HG02870 (cell line): ENCODE measurements around the gene TNS1.

Source experiments
- ATAC-seq: cut with Tn5 transposase; IDR thresholded peaks from one replicate; pipeline ENCODE4 v1.9.1; 2021; ENCODE audit warnings: mild to moderate bottlenecking, moderate library complexity; ENCODE audit not compliant: unreplicated experiment

Gene TNS1

GRCh38 chr2:217856159-217856558, 146.6 kb downstream of the TNS1 start:
- ATAC-seq = no peak

DNA sequence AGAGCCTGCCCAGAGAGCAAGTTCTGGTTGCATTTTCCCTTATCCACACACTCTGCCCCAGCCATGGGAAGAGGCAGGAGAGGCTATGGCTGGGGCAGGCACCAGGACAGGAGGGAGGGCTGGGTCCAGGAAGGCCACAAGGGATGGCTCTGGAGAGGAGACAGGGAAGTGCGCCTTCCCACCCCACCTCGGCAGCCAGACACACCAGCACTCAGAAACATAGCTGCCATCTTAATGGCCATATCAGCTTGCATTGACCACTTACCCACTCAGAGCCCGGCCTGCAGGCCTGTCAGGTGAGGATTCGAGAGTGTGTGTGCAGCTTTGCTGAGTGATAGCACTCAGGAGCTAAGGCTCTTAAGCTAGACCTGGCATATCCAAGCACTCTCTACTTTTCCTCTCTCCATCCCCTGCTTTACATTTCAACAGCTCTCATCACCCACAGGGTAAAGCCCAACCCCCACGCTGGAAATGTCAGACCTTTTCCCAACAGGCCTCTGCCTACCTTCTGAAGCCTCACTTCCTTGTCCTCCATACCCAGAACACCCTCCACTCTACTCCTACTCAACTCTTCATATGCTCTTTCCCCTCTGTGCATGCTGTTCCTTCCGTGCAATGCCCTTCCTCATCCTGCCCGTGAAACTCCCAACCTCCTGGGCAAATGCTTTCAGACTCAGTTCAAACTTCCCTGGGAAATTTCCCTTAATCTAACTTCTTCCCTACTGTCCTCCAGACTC, 147.9 kb downstream of the TNS1 start:
- no peak for ATAC-seq

DNA sequence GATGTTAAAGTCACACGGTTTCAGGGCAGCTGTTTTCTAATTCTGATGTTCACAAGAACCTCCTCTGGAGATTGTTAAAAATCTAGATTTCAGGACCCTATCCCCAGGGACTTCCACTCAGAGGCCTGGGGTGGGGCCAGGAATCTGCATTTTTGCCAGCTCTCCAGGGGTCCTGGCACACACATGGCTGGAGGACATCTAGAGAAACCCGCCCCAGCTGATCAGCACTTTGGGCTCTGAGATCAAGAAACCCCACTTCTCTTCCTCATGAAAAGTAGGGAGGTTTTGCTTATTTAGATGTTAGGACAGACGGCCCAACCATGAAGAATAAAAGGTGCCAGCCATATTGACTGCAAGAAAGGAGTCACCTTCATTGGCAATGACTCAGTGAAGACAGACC, 148.8 kb downstream of the TNS1 start:
- no peak for ATAC-seq

DNA sequence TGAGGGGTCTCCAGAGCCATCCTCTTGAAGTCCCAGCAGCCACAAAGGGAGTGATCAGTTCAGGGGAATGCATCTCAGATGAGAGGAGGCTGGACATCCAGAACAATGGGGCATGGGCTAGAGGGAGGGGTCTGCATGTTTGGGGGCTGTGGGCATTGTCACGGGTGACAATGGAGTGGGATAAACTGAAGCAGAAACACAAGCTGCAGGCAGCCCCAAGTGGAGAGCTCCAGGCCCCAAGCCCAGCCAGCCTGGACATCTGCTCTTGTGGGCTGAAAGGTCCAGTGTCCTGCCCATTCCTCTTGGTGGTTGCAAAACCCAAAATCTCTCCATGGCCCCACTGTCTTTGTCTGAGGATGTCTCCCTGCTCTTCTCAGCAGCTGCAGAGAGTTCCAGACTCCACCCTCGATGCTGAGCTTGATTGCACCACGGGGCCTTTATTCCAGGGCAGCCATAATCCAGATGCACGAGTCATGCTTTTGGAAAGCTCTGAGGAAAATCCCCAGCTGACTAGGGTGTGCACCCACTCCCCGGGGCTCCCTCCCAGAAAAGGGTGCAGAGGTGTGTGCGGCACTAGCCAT, 149.4 kb downstream of the TNS1 start:
- ATAC-seq = no peak

- no peak for ATAC-seq
These were observed 150.1 kb downstream of the TNS1 start for GRCh38 chr2:217852555-217853211.

DNA sequence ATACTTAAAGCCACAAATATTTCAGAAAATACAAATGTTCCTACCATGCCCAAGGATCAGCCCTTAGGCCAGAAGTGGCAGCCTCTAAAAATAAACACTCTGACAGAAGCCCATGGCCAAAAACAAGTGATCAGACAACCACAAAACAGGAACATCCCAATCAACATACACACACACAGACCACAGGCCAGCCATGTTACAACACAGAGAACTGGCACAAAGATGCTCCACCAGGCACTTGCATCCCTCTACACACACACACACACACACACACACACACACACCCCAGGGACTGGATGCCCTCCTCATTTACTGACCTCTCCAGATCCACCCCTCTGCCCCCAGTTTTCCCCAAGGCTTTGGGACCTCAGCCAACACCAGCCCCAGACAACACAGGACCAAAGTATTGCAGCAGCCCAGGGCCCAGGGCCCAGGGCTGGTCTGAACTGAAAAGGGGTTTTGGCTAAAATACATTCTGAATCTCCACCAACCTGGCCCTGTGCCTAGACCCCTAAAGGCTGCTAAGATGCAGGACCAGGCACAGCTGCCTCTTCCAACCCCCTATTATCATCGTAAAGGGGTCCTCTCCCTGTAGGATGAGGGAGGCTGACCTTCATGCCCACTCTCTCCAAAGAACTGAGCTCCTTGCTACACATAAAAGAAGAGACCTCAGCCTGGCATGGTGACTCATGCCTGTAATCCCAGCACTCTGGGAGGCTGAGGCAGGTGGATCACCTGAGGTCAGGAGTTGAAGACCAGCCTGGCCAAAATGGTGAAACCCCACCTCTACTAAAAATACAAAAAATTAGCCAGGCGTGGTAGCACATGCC, 151.4 kb downstream of the TNS1 start:
- no peak for ATAC-seq

GRCh38 chr2:217849154-217849975, 153.4 kb downstream of the TNS1 start:
- ATAC-seq = no peak

- no peak for ATAC-seq
These were observed 154.3 kb downstream of the TNS1 start for GRCh38 chr2:217848351-217848957.

DNA sequence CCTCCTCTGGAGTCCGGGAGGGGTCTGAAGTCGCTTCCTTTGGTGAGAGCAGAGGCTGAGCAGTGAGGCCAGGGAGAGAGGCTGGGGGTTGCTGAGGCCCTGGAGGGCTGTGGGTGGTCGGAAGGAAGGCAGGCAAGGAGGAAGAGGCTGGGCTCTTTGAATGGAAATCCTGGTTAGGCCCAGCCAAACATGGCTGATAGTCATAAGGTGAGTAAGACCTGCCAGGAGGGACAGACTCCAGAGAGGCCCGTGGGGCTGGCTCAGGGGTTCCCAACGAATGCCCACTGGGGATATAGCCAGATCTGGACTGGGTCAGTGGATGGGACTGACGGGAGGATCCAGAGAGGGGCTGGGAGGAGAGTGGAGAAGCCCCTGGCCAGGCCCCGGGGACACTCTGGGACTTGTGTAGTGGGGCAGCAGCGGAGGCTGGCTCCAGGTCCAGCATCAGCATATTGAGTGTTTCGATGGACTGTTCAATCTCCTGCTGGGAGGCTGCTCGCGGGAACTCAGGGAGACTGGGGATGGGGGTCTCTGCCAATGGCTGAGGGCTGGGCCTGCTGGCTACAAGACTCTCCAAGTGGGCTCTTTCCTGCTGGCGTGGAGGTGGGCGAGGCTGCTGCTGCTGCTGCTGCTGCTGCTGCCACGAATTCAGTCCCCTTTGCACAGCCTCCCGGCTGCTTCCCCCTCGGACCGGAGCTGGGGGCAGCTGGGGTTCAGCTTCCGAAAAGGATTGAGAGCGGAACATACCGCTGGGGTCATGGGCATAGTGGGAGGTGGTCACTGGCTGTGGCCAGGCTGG, 155.0 kb downstream of the TNS1 start:
- no peak for ATAC-seq

- ATAC-seq = no peak
These were observed 155.7 kb downstream of the TNS1 start for GRCh38 chr2:217847115-217847514.

GRCh38 chr2:217846321-217846743, 156.5 kb downstream of the TNS1 start:
- ATAC-seq = no peak

DNA sequence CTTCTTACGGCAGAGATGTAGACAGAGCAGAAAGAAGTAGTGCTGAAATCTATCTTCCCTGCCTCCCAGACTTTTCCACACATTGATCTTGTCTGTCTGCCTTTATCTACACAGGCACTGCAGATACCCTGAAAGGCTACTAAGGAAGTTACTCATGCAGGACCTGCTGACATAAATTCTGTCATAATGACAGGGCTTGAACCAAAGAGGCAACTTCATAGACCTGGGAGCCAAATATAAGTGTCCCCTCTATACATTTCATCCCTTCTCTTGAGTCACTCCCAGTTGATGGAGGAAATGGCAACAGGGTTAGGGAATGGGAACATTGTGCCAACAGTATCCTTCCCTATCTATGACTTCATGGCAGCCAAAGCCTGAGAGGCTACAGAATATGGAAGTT, 157.5 kb downstream of the TNS1 start:
- ATAC-seq = no peak

DNA sequence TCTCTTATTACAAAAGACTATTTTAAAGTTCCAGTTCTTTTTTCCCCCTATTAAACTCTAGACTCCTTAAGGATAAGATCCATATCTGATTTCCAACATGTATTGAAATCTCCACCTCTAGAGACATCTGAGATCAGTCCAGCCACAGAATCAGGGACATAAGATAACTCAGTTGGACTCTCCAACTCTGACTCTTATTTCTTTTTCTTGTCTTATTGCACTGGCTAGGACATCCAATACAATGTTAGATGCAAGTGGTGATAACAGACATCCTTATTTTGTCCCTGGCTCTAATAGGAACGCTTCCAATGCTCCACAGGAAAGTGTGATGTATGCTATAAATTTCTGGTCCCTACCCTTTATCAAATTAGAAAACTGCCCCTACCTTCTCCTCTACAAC, 158.1 kb downstream of the TNS1 start:
- ATAC-seq = no peak

- ATAC-seq = no peak
These were observed 159.5 kb downstream of the TNS1 start for GRCh38 chr2:217843324-217843723.

GRCh38 chr2:217842017-217842416, 160.8 kb downstream of the TNS1 start:
- ATAC-seq = no peak

DNA sequence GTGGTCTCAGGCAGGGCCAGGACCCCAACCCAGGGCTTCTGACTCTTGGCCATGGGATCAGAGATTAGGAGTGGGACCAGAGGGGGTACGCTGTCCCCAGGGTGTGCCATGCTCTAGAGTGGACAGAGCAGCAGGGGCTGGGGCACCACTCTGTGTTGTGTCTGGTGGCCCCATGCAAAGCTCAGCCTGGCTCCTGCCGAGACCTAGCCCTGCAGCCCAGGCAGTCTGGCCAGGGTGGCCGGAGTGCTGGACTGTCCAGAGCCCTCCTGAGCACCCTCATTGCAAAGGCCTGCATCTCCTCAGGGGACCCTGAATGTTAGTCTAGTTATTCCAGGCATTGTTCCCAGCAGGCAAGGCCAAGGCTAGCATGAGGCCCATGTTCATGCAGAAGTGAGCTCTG, 162.3 kb downstream of the TNS1 start:
- no peak for ATAC-seq

DNA sequence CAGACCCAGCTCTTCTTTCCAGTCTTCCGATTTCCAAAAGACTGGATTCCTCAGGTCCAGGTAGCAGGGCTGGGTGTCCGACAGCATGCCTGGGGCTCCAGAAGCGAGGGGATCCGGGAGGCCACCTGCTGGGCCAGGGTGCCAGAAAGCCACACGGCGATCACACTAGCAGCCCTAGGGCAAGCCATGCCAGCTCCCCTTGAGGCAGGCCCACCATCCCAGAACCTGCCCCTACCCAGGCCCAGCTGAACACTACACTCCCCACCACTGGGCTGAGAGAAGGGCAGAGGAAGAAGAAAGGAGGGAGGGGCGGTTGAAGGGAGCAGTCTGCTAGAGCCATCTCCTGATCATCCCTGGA, 163.1 kb downstream of the TNS1 start:
- ATAC-seq = no peak

DNA sequence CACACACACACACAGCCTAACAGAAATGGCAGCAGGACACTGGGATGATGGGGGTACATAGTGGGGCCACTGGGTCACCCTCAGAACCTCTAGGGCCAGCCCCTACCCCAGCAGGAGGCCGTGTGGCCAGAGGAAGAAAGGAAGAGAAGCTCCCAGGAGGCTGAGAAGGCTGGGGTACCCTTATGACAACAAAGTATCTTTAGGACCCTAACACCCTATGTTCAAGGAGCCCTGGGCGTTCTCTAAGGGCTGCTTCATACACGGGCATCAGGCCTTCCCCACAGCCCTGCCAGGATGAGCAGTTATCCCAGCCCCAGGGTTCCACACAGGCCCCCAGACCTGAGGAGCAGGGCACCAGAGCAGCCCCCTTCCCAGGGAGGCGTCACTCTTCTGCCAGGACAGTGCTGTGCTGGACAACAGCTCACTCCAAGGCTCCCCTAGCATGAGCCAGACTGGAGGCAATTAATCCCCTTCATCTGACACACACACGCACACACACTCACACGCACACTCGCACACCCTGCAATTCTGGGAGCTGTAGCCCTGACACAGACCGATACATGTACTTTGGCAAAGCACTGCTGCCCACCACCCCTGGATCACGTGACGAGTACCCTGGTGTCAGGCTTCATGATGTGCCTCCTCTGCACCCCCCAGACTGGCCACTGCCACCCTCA, 163.6 kb downstream of the TNS1 start:
- ATAC-seq = no peak

GRCh38 chr2:217838409-217838831, 164.4 kb downstream of the TNS1 start:
- ATAC-seq = no peak
